Esophagus muscularis mucosa (tissue), 4 donors: ENCODE data around the gene DOLPP1. TPM values are rescaled to one million over a fixed set of nuclear protein-coding genes. Genes with fewer than 3 reads are reported as not detected.

Source experiments
- DNase-seq: peaks from one replicate; pipeline ENCODE4 v3.0.0-alpha.2; 2017; ENCODE audit errors: extremely low spot score
- H3K27ac ChIP-seq, 4 donors: fragments of 200-600 bp; sonication (generic); replicated peaks in 1 of 4; 1 replicate in 3 of 4; 2 replicates in 1 of 4; pipeline ENCODE4 v1.5.1; 2016 to 2019; ENCODE audit warnings: mild to moderate bottlenecking in 1 of 4
- H3K27me3 ChIP-seq, 4 donors: fragments of 200-600 bp; sonication (generic); one replicate each; pipeline versions ENCODE4 v1.5.1 to v1.6.0; 2016 to 2019
- H3K36me3 ChIP-seq, 4 donors: fragments of 200-600 bp; sonication (generic); one replicate each; pipeline ENCODE4 v1.5.1; 2016 to 2019
- H3K4me1 ChIP-seq, 4 donors: fragments of 200-600 bp; sonication (generic); one replicate each; pipeline ENCODE4 v1.5.1; 2016 to 2019
- H3K4me3 ChIP-seq, 4 donors: fragments of 200-600 bp; sonication (generic); 1 replicate in 2 of 4; 2 replicates in 2 of 4; pipeline ENCODE4 v1.5.1; 2016 to 2019; ENCODE audit warnings: mild to moderate bottlenecking in 4 of 4, moderate library complexity in 1 of 4
- H3K9me3 ChIP-seq, 4 donors: fragments of 200-600 bp; sonication (generic); 1 replicate in 3 of 4; 2 replicates in 1 of 4; pipeline ENCODE4 v1.5.1; 2016 to 2019
- EP300 ChIP-seq: sonication (generic); formaldehyde crosslinking; IDR thresholded peaks from one replicate; pipeline ENCODE4 v1.6.1; 2017; ENCODE audit warnings: antibody characterized with exemption
- POLR2A ChIP-seq: fragments of 450-650 bp; IDR thresholded peaks from one replicate; pipeline ENCODE4 v1.6.1; 2017; ENCODE audit warnings: antibody characterized with exemption, moderate library complexity, mild to moderate bottlenecking, low read depth
- POLR2AphosphoS5 ChIP-seq, 2 donors: sonication (generic); formaldehyde crosslinking; IDR thresholded peaks; one replicate each; pipeline ENCODE4 v1.6.1; 2017; ENCODE audit warnings: antibody characterized with exemption in 2 of 2
- WGBS: methylation state at CpG from one replicate; pipeline ENCODE4 v1.1.5; 2018; 5-methylcytosine and 5-hydroxymethylcytosine counted together
- intact Hi-C: fragments of 100-400 bp; cut with DNase I; formaldehyde crosslinking; loops from one replicate; pipeline ENCODE4 v1.15.1; 2023
- total RNA-seq, 4 donors: library from RNA; depleted of rRNA; stranded (reverse); fragments of >200 nt; gene quantifications; one replicate each; pipeline versions ENCODE4 v1.1.0 to v1.2.1, GENCODE V29; 2016
- TF ChIP-seq, protein P1 (sequence below), 3 experiments: fragments of 200-600 bp in 2 of 3; fragments of 450-650 bp in 1 of 3; sonication (generic) in 2 of 3; IDR thresholded peaks; one replicate each; pipeline ENCODE4 v1.5.1; 2017 to 2019; ENCODE audit warnings: antibody characterized with exemption in 3 of 3, mild to moderate bottlenecking in 2 of 3, moderate library complexity in 1 of 3

The DOLPP1 gene
- total RNA-seq, 4 donors from 2014 or later = 3.0 to 5.5 (median 4.3) TPM

DNA sequence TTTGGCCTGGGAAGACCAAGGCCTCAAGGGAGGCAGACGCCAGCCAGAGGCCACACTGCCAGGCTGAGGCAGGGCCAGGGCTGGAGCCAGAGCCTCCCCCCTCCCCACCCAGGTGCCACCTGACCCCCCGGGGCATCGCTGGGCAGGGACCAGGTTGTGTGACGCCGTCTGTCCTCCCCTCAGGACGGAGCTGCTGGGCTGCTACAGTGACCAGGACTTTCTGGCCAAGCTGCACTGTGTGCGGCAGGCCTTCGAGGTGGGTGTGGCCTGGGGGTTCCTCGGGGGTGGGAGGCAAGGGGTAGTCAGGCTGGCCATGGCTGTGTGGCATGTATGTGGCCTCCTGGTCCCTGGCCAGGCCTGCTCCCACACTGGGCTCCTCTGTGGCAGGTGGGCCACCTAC is 17.9 kb upstream of the DOLPP1 start:
- Histone ChIP-seq H3K4me1 (no peaks in the 10 kb centered on the region), H3K4me3 (no peak overlapping the region), H3K36me3 (peaks cover 56 to 93% (median 88%) of the 10 kb centered on the region in 4 donors), H3K27me3 (no peaks in the 10 kb centered on the region), H3K27ac (no peak overlapping the region), H3K9me3 (no peaks in the 10 kb centered on the region)
- WGBS = 100% methylated on average over 1 of the region's 9 CpGs
- TF ChIP-seq, protein P1, sequence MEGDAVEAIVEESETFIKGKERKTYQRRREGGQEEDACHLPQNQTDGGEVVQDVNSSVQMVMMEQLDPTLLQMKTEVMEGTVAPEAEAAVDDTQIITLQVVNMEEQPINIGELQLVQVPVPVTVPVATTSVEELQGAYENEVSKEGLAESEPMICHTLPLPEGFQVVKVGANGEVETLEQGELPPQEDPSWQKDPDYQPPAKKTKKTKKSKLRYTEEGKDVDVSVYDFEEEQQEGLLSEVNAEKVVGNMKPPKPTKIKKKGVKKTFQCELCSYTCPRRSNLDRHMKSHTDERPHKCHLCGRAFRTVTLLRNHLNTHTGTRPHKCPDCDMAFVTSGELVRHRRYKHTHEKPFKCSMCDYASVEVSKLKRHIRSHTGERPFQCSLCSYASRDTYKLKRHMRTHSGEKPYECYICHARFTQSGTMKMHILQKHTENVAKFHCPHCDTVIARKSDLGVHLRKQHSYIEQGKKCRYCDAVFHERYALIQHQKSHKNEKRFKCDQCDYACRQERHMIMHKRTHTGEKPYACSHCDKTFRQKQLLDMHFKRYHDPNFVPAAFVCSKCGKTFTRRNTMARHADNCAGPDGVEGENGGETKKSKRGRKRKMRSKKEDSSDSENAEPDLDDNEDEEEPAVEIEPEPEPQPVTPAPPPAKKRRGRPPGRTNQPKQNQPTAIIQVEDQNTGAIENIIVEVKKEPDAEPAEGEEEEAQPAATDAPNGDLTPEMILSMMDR (IDR thresholded peaks at IDR 0.05) = no peak
- TF ChIP-seq EP300 = no peak
- TF ChIP-seq POLR2A = no peak
- no peak for TF ChIP-seq POLR2AphosphoS5 (IDR thresholded peaks at IDR 0.05)
- DNase-seq = no peak
- intact Hi-C loops = no loop called here

DNA sequence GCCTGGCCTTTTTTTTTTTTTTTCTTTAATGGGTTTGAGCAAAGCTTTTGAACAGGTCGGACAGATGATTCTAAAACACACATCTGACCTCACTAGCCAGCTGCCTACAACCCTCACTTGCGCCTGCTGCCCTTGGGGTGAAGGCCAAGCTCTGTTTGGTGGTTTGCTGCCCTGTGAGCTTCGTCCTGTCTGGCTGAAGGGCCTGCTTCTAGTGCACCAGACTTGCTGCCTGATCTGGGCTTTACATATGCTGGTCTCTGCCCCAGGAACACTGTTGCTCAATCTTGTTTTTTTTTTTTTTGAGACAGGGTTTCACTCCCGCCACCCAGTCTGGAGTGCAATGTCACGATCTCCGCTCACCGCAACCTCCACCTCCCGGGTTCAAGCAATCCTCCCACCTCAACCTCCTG is 16.4 kb upstream of the DOLPP1 start:
- Histone ChIP-seq H3K36me3 (peaks cover 50 to 94% (median 92%) of the 10 kb centered on the region in 4 donors), H3K9me3 (no peaks in the 10 kb centered on the region), H3K4me1 (peaks cover 0 to 8% (median 0%) of the 10 kb centered on the region in 4 donors), H3K27ac (no peak overlapping the region), H3K4me3 (no peak overlapping the region), H3K27me3 (no peaks in the 10 kb centered on the region)
- intact Hi-C loops = no loop called here
- DNase-seq = no peak
- WGBS = 93% methylated on average over 8 of the region's 8 CpGs
- TF ChIP-seq, protein P1 (IDR thresholded peaks at IDR 0.05) = no peak
- TF ChIP-seq EP300 = no peak
- no peak for TF ChIP-seq POLR2AphosphoS5 (IDR thresholded peaks at IDR 0.05)
- no peak for TF ChIP-seq POLR2A

DNA sequence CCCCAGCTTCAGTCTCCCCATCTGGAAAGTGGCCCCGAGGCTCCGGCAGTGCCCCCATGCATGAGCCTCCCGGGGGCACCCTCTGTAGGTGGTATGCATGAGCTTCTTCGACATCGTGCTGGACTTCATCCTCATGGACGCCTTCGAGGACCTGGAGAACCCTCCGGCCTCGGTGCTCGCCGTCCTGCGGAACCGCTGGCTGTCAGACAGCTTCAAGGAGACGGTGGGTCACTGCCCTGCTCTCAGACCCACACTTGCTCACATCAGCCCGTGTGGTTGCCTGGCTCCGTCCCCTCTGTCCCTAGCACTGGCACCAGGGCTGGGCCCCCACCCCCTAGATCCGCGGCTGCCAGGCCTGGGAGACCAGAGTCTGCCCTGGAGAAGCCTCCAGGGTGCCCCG is 12.8 kb upstream of the DOLPP1 start:
- 88% methylated on average over 17 of the region's 19 CpGs for WGBS
- Histone ChIP-seq H3K4me1 (peaks cover 0 to 12% (median 0%) of the 10 kb centered on the region in 4 donors), H3K9me3 (no peaks in the 10 kb centered on the region), H3K4me3 (no peak overlapping the region), H3K27ac (no peak overlapping the region), H3K36me3 (peaks cover 29 to 78% (median 75%) of the 10 kb centered on the region in 4 donors), H3K27me3 (no peaks in the 10 kb centered on the region)
- DNase-seq = no peak
- intact Hi-C loops = no loop called here
- TF ChIP-seq EP300 = no peak

DNA sequence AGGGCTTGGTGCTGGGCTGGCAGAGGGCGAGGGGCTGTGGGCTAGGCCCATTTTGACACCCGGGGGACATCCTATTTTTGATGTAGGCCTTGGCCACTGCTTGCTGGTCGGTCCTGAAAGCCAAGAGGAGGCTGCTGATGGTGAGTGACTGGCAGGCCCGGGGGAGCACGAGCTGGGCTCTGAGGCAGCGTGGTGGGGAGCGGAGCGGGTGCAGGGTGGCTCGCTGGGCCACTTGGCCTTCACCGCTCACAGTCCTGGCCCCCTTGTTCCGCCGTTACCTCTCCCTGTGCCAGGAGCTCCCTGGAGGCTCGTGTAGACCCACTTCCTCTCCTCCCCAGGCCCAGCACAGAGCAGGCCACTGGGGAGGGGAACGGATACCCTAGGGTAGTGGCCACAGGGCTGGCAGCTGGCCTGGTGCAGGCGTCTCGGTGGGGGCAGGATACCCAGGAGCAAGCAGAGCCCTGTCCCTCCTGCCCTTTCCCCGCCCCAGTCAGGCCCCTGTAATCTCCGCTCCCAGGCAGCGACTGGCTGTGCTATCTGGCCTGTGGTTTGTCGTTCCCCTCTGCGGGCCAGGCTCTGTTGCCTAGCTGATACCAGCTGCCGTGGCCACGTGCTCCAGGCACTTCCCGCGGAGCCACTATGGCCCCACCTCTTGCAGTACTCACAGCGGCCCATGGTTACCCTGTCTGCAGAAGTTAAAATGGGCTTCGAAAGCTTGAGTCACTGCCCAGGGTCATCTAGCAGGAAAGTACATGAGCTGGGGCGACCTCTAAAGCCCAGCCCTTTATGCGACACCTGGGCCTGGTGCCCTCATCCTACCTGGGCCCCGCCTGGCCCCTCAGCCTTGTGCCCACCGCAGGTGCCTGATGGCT is 11.7 kb upstream of the DOLPP1 start:
- TF ChIP-seq, protein P1 (IDR thresholded peaks at IDR 0.05) = no peak
- TF ChIP-seq EP300 (no peak), POLR2AphosphoS5 (IDR thresholded peaks at IDR 0.05) (no peak), POLR2A (no peak)
- H3K27me3 ChIP-seq = no peaks in the 10 kb centered on the region
- no peaks in the 10 kb centered on the region for H3K9me3 ChIP-seq
- H3K27ac ChIP-seq = no peak overlapping the region
- H3K4me3 ChIP-seq = no peak overlapping the region
- intact Hi-C loops = no loop called here
- peaks cover 0 to 12% (median 0%) of the 10 kb centered on the region in 4 donors for H3K4me1 ChIP-seq
- WGBS = 71% methylated on average over 19 of the region's 31 CpGs
- peaks cover 22 to 67% (median 64%) of the 10 kb centered on the region in 4 donors for H3K36me3 ChIP-seq
- no peak for DNase-seq

DNA sequence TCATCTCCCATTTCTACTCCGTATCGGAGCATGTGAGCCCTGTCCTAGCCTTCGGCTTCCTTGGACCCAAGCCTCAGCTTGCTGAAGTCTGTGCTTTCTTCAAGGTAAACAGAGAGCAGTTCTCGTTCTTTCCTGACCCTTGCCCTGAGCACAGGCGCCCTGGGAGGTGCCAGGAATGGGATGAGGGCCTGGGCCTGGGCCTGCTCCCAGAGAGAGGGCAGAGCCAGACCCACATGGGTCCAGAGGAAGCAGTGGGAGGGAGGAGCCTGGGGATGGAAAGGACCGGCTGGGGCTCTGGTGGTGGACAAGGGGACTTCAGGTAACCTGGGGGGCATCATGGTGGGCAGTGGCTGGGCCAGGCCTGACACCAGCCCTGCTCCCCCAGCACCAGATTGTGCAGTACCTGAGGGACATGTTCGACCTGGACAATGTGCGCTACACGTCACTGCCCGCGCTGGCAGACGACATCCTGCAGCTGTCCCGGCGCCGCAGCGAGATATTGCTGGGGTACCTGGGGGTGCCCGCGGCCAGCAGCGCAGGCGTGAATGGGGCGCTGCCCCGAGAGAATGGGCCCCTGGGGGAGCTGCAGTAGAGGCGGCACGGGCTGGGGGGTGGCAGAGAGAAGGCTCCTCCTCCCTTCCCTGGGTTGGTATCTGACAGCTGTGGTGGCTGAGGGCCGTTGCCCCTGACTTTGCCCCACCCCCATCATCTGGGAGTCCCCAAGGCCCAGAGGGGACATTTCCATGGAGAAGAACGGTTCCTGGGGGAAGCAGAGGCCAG is 10.9 kb upstream of the DOLPP1 start:
- no peak for DNase-seq
- intact Hi-C loops = no loop called here
- 83% methylated on average over 26 of the region's 26 CpGs for WGBS
- H3K9me3 ChIP-seq = no peaks in the 10 kb centered on the region
- H3K36me3 ChIP-seq = peaks cover 15 to 60% (median 56%) of the 10 kb centered on the region in 4 donors
- TF ChIP-seq, protein P1 (IDR thresholded peaks at IDR 0.05) = no peak
- TF ChIP-seq POLR2AphosphoS5 (IDR thresholded peaks at IDR 0.05) (no peak), EP300 (no peak), POLR2A (no peak)
- no peaks in the 10 kb centered on the region for H3K27me3 ChIP-seq
- H3K4me3 ChIP-seq = no peak overlapping the region
- no peak overlapping the region for H3K27ac ChIP-seq
- H3K4me1 ChIP-seq = peaks cover 0 to 12% (median 0%) of the 10 kb centered on the region in 4 donors
